HG03064 (cell line): ENCODE measurements around the gene FRAS1.
"Not testable (repeated sequence)": the region's sequence is repeated elsewhere in the genome, so short reads cannot be mapped to it uniquely, and the experiment has no call there.

Experiments used
- ATAC-seq: cut with Tn5 transposase; IDR thresholded peaks from one replicate; pipeline ENCODE4 v1.9.1; 2021; ENCODE audit warnings: low read depth; ENCODE audit not compliant: unreplicated experiment

FRAS1 gene

DNA sequence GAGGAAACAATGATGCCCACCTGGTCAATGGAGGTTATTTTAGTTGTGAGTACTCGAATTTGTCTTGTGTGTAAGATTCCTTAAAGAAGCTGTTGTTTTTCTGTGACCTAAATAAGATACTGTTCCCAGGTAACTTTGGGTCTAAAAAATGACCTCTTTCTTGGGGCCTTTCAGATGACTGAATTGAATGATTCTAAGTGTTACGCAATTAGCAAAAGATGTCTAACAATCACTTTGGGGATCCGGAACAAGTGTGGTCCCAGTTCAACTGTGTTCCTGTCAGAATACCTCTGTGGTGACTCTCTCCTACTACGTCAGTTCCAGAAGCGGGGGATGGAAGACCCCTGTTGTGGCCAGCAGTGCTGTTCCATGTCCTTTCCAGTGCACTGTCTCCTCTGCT, 99.4 kb downstream of the FRAS1 start:
- ATAC-seq, result no peak

- ATAC-seq, result no peak
Measured at GRCh38 chr4:78162342-78162741, 105.2 kb downstream of the FRAS1 start.

DNA sequence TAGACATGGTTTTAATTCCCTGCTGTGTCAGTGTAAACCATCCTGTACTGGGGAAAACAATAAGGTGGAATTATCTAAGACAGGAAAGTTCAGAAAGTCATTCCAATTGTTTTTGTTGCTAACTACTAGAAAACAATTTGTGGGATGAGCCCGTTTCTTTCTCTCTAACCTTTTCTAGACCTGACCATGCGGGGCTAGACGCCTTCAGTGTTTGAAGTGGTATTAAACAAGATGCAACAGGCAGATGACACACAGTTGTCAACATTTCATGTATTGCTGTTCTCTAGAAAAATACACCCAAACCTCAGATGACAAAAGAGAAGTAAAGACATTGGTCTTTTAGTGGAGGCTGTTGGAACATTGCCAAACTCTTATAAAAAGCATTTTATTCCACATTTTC, 105.7 kb downstream of the FRAS1 start:
- no peak for ATAC-seq

GRCh38 chr4:78165758-78166157, 108.6 kb downstream of the FRAS1 start:
- no peak for ATAC-seq

- no peak for ATAC-seq
Measured at GRCh38 chr4:78166622-78167021, 109.5 kb downstream of the FRAS1 start.

DNA sequence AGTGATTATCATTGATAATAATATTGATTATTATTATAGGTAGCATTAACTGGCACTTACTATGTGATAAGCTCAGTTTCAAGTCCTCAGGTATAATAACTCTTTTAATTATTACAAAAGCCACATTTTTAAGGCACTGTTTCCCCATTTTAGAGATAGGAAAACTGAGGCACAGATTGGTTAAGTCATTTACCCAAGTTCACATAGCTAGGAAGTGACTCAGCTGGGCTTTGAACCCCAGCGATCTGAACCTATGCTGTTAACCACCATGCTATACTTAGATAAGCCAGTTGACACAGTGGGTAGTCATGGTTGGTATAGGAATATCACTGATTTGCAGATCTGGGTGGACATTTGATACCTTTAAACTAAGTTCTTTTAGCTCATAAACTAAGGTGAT, 110.4 kb downstream of the FRAS1 start:
- no peak for ATAC-seq

DNA sequence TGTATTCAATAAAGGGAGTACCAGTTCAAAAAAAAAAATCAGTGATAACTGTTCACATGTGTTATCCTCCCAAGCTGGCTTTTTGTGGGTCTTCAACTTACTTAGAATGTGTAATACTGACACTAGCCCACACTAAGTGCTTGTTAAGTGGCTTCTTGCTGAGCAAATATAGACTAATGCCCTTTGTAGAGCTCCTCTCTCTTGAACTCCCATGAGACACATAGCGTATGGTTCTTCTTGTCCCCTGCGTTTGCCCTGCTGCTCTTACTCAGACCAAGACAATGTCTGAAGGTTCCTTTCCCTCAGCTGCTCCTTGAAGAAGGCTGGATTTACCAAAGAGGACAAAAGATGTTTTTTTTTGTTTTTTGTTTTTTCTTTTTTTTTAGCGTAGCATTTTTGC, 110.9 kb downstream of the FRAS1 start:
- no peak for ATAC-seq

DNA sequence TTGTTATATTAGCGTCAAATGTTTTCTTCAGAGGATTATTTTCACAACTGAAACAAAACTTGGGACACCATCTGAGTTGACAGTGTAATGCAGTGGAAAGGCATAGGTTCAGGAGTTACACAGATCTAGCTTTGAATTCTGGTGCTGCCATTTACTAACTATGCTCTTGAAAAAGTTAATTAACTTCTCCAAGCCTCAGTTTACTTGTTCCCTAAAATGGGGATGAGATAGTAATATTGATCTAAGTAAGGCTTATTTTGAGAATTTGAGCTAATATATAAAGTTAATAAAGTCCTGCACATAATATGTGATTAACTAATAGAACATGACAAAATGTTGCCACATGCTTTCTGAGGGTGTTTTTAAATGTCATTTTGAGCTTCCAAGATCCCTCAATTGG, 112.6 kb downstream of the FRAS1 start:
- no peak for ATAC-seq

- ATAC-seq, result no peak
Measured at GRCh38 chr4:78171482-78171881, 114.4 kb downstream of the FRAS1 start.

DNA sequence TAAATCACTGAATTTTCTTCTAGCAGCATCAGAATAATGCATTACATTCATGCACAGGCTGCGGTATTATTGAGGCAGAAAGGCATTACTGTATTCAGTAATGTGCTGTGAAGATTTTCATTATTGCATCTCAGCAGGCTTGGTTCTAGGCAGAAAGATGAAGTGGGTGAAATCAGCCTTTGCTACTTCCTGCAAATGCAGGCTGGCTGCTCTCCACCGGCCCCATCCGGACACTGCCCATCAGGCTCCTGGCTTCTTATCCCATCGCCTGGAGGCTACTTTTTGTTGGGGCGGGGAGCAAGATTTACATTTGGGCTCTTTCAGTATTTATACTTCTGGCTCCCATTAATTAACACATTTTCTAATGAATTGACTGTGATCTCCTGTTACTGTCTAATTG, 117.8 kb downstream of the FRAS1 start:
- ATAC-seq, result no peak

GRCh38 chr4:78179196-78179595, 122.1 kb downstream of the FRAS1 start:
- ATAC-seq, result no peak

DNA sequence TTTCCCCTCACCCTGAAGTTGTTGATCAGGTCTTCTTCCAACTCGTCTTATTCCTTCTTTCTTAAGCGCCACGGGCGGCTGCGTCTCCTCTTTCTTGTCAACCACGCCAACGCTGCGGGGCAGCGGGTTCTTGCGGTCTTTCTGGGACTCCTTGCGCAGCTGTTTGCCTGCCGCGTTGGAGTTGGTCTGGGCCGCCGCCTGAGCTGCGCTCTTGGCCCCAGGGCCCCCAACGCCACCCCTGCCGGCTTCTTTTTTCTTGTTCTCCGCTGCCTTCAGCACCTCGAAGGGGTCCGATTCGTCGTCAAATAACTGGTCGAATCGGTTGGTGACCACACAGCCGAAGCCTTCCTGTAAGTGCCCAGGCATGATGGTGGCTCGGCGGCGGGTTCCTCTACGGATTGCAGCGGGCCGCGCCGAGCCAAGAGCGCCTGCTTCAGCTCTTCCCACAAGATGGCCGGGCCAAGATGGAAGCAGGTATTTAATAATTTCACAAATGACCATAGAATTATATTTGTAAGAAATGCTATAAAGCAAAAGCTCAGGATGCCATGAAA, 124.6 kb downstream of the FRAS1 start:
- ATAC-seq, result not testable (repeated sequence)

GRCh38 chr4:78184584-78184983, 127.5 kb downstream of the FRAS1 start:
- no peak for ATAC-seq

DNA sequence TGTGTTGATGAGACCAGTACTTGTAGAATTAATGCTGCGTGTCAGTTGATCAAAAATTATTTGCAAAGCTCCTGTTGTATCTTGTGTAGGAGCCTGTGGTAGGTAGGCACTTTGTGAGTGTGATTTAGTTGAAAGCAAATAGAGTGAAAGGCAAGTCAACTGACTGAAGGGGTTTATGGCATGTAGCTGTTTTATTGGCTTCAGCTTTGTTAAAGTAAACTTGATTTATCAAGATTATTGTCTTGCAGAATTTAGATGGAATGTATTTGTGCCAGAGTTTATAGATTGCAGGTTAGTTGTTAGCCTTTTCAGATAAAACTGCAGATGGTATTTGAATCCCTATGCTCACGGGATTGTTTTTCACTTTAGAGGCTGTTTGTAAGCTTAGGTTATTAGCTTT, 128.0 kb downstream of the FRAS1 start:
- ATAC-seq, result no peak

GRCh38 chr4:78186597-78187543, 129.7 kb downstream of the FRAS1 start:
- ATAC-seq, result no peak

GRCh38 chr4:78190068-78190467, 132.9 kb downstream of the FRAS1 start:
- ATAC-seq, result no peak

- no peak for ATAC-seq
Measured at GRCh38 chr4:78190595-78190994, 133.5 kb downstream of the FRAS1 start.

DNA sequence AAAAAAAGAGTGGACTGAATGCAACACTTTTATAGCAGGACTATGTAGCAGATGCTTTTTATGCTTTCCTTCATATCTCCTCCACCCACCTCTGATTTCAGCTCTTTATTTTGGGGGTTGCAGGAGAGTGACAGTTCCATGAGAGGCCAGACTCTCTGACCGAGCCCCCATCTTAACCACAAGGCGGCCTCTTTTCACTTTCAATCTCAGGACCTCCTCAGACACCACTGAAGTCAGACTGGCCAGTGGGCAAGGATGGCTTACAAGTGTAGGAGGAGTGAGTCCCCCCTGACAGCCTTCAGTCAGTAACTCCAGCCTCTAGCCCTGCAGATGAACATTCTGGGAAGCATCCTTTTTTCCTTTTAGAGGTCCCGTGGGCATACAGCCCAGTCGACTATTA, 140.8 kb downstream of the FRAS1 start:
- no peak for ATAC-seq

DNA sequence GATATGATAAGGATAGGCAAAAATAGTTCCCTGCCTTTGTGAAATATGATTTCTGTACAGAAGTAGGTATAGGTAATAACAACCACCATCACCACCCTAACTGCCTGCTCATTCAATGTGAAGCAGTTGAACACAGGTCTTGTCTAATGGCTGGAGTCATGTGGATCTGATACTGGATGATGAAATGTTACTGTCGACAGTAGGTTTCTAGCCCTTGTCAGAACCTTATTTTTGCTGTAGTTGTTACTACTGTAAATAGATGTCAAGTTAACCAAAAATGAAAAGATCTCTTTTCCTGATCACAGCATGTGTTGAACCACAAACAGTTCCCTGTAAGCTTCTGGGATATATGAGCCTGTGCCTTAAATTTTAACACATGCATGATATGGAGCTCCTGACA, 142.9 kb downstream of the FRAS1 start:
- ATAC-seq, result no peak

GRCh38 chr4:78200949-78201348, 143.8 kb downstream of the FRAS1 start:
- ATAC-seq, result no peak

- no peak for ATAC-seq
Measured at GRCh38 chr4:78204176-78204575, 147.1 kb downstream of the FRAS1 start.

- no peak for ATAC-seq
Measured at GRCh38 chr4:78205591-78205990, 148.5 kb downstream of the FRAS1 start.
